ENCODE results near the gene CDH13. TPM values are rescaled to one million over a fixed set of nuclear protein-coding genes. Genes with fewer than 3 reads are reported as not detected.
A peak's percentile ranks its signal among the peaks of the same experiment; 100 is the strongest.

The CDH13 gene
- total RNA-seq, 4 donors from 2014 or later, result 3.1 to 13.5 (median 8.9) TPM

- Histone ChIP-seq H3K4me3 (peak overlapping the region in 1 of 4 donors; percentile 18), H3K27ac (replicated peaks in 1 of 4) (peak overlapping the region in 2 of 4 donors; percentile 32 to 38)
These were observed 368.6 kb downstream of the CDH13 start for GRCh38 chr16:82995286-82995923.

GRCh38 chr16:82995924-82996441, 369.2 kb downstream of the CDH13 start:
- no peak for DNase-seq (ENCODE audit: extremely low spot score)
- no peaks in the 10 kb centered on the region for H3K27me3 ChIP-seq
- intact Hi-C loops (cut with DNase I), result no loop called here
- H3K27ac ChIP-seq (replicated peaks in 1 of 4), result peak overlapping the region in 3 of 4 donors; percentile 18 to 38 (median 32)
- H3K36me3 ChIP-seq, result no peaks in the 10 kb centered on the region
- peak overlapping the region in 2 of 4 donors; percentile 12 to 18 for H3K4me3 ChIP-seq
- WGBS, result 71% methylated on average over 5 of the region's 5 CpGs
- H3K4me1 ChIP-seq, result peaks cover 0 to 6% (median 0%) of the 10 kb centered on the region in 4 donors
- H3K9me3 ChIP-seq, result no peaks in the 10 kb centered on the region
- TF ChIP-seq POLR2AphosphoS5 (IDR thresholded peaks at IDR 0.05) (peak in 1 of 2 donors; percentile 11), EP300 (IDR thresholded peaks at IDR 0.05) (no peak), POLR2A (IDR thresholded peaks at IDR 0.05; ENCODE audit: low read depth) (no peak), CTCF (IDR thresholded peaks at IDR 0.05) (no peak)

More at GRCh38 chr16:82995286-82995923, 368.6 kb downstream of the CDH13 start:
- no peaks in the 10 kb centered on the region for H3K27me3 ChIP-seq
- H3K4me1 ChIP-seq, result peaks cover 0 to 6% (median 0%) of the 10 kb centered on the region in 4 donors
- no peaks in the 10 kb centered on the region for H3K36me3 ChIP-seq
- WGBS, result 82% methylated on average over 9 of the region's 9 CpGs
- intact Hi-C loops (cut with DNase I), result no loop called here
- TF ChIP-seq CTCF (IDR thresholded peaks at IDR 0.05) (no peak), EP300 (IDR thresholded peaks at IDR 0.05) (no peak), POLR2AphosphoS5 (IDR thresholded peaks at IDR 0.05) (no peak), POLR2A (IDR thresholded peaks at IDR 0.05; ENCODE audit: low read depth) (no peak)
- H3K9me3 ChIP-seq, result no peaks in the 10 kb centered on the region
- DNase-seq (ENCODE audit: extremely low spot score), result no peak

GRCh38 chr16:82996814-82997213, 370.0 kb downstream of the CDH13 start:
- Histone ChIP-seq H3K36me3 (no peaks in the 10 kb centered on the region), H3K4me1 (peaks cover 0 to 6% (median 0%) of the 10 kb centered on the region in 4 donors), H3K4me3 (no peak overlapping the region), H3K9me3 (no peaks in the 10 kb centered on the region), H3K27ac (replicated peaks in 1 of 4) (no peak overlapping the region), H3K27me3 (no peaks in the 10 kb centered on the region)
- no peak for TF ChIP-seq EP300 (IDR thresholded peaks at IDR 0.05)
- WGBS, result 84% methylated on average over 4 of the region's 4 CpGs
- intact Hi-C loops (cut with DNase I), result no loop called here
- DNase-seq (ENCODE audit: extremely low spot score), result no peak

GRCh38 chr16:82999711-83000110, 372.9 kb downstream of the CDH13 start:
- 65% methylated on average over 6 of the region's 6 CpGs for WGBS
- H3K36me3 ChIP-seq, result no peaks in the 10 kb centered on the region
- H3K27ac ChIP-seq (replicated peaks in 1 of 4), result no peak overlapping the region
- H3K4me1 ChIP-seq, result peaks cover 0 to 9% (median 1%) of the 10 kb centered on the region in 4 donors
- H3K27me3 ChIP-seq, result no peaks in the 10 kb centered on the region
- no peaks in the 10 kb centered on the region for H3K9me3 ChIP-seq
- H3K4me3 ChIP-seq, result no peak overlapping the region
- TF ChIP-seq POLR2AphosphoS5 (IDR thresholded peaks at IDR 0.05) (no peak), POLR2A (IDR thresholded peaks at IDR 0.05; ENCODE audit: low read depth) (no peak), CTCF (IDR thresholded peaks at IDR 0.05) (no peak), EP300 (IDR thresholded peaks at IDR 0.05) (no peak)
- DNase-seq (ENCODE audit: extremely low spot score), result no peak
- intact Hi-C loops (cut with DNase I), result no loop called here

- Histone ChIP-seq H3K4me1 (peaks cover 0 to 3% (median 1%) of the 10 kb centered on the region in 4 donors), H3K27me3 (no peaks in the 10 kb centered on the region), H3K9me3 (no peaks in the 10 kb centered on the region), H3K27ac (replicated peaks in 1 of 4) (no peak overlapping the region), H3K4me3 (no peak overlapping the region), H3K36me3 (no peaks in the 10 kb centered on the region)
- intact Hi-C loops (cut with DNase I), result no loop called here
- 91% methylated on average over 8 of the region's 8 CpGs for WGBS
- DNase-seq (ENCODE audit: extremely low spot score), result no peak
- no peak for TF ChIP-seq POLR2AphosphoS5 (IDR thresholded peaks at IDR 0.05)
- TF ChIP-seq EP300 (IDR thresholded peaks at IDR 0.05), result no peak
- TF ChIP-seq CTCF (IDR thresholded peaks at IDR 0.05), result no peak
These were observed 375.9 kb downstream of the CDH13 start for GRCh38 chr16:83002351-83003334.

Measured in esophagus muscularis mucosa (tissue), 4 donors.